Central memory CD4-positive, alpha-beta T cell (primary cell): ENCODE results near the gene SETBP1.
A peak's percentile ranks its signal among the peaks of the same experiment; 100 is the strongest.

Experiments used
- DNase-seq: peaks from one replicate; pipeline ENCODE4 v3.0.0; 2022
- total RNA-seq, 3 experiments: gene quantifications; one replicate each; lab custom pipeline; 2026; lab: John Stamatoyannopoulos, UW

The SETBP1 gene
- 0 to 1.3 (median 0.16) reads per million in 3 experiments for total RNA-seq

DNA sequence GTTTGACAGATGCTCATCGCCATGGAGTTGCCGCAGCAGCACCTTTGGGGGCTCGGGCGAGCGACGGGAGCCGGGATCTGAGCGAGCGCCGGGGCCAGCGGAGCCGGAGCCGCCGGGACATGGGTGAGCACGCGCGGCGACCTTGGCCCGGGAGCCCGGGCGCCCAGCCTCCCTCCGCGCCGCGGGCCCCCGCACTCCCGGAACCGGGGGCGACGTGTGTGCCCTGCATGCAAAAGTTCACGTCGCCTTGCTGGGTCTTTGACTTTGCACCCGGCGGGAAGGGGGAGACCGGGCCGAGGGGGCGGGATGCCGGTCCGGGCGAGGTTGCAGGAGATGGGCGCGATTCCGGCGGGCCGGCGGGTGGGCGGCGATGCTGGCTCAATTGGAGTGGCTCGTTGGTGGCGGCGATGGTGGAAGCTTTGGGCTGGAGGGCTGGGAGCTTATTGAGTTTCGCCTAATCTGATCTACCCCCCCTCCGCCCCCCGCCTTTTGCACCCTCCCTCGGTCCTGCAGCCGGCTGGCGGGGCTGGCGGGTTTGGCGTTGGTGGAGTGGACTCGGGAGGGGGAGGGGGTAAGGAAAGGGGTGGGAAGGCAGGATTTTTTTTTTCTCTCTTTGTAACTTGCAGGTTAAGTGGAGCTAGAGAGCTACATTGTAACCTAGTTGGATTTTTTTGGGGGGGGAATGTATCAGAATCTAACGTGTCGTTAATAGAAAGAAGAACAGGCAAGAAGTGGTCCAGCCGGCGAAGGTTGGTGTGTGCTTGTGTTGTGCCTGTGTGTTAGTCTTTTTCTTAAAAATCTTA lies at the start of gene SETBP1:
Gene SETBP1 (plus strand): TSS at position 616 of the 803 bp plus-strand sequence. CDS start 20,459 bp downstream, outside the sequence.
- no peak for DNase-seq

DNA sequence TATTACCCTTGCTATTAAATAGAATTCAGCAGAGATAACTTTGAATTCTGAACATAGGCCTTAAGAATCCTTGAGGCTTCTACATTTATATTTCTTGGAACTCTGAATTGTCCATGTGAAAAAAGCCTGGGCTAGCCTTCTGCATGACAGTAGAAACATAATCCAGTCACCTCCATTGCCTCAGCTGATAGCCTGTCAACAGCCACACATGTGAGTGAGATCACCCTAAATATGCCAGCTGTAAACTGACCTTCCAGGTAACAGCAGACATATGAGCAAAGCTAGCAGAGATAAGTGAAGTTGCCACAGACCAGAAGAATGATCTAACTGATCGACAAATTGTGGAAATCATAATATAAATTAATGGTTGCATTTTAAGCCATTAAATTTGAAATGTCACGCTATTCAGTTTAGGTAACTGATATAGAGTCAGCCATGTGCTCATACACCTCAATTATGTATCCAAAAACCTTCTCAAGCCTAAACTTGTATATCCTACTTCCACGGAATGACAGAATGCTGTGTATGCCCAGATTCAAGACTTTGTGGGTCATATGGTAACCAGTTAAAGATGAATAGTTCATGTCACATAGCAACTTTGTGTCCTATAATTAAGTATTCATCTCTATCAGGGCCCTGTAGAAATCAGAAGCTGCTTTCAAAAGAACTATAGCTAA lies 48.1 kb upstream of the SETBP1 start:
- no peak for DNase-seq

DNA sequence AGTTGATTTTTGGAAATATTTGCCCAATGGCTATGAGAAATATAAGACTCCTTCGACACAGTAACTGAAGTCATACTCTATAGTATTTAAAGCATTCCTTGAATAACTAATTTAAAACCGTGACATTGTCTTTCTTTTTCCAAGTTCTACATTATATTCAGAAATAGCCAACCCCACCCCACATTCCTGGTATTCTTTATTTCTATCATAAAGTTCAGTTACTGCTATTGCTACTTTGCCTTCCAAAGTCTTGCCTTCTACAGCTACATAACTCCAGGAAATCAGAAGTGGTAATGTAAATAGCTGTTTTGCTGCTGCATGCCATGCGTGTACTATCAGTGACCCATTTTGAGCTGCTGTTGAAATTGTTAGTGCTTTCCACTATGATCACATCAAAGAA lies 45.1 kb upstream of the SETBP1 start:
- DNase-seq: no peak

DNA sequence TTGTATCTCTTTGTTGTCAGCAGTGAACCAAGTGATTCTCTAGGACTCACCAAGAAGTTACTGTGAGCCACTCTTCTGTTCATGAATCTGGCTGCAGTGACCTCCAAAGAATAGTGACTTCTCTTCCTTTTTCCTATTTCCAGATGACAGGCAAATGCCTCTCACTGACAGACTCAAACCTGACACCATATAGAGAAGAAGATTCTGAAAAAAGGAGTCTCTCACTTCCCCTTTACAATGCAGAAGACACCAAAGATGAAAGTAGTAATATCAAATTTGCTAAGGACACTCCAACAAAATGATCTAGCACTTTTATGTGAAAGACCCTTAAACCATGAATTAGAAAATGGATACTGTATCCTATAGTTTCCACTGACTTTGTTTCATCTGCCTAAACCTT lies 44.4 kb upstream of the SETBP1 start:
- no peak for DNase-seq

DNA sequence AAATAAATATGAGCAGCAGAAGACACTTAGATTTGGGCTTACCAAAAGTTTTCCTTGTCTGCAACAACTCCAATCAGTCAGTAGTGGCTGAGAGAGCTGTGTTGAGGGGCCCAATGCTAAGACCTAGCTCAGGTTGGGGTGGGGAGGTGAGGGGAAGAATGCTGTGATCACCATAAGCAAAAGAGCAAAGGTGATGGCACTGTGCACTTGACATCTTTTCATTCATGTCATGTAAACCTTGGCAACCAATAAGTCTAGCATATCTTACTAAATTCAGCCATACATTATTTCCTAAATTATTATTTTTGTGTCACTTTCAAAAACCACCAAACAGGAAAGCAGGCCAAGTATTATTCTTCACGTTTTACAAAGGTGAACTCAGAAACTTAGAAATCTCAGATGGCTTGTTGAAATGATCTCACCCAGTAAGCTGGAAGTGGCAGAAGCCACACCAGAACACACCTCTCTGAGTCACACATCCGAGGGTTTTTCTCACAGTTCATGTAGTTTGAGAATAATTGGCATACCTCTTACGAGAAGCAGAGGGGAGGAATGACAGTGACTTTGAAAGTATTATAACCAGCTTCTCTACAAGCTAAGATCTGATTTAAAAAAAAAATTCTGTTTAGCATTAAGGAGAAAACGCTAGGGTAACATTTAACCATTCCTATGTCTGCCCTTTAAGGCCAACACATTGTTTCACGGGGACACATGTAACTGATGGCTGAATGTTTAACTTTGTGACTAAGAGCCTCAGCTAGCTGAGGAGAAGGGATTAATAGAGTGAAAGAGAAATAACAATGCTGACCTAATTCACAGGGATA lies 43.3 kb upstream of the SETBP1 start:
- DNase-seq: no peak

DNA sequence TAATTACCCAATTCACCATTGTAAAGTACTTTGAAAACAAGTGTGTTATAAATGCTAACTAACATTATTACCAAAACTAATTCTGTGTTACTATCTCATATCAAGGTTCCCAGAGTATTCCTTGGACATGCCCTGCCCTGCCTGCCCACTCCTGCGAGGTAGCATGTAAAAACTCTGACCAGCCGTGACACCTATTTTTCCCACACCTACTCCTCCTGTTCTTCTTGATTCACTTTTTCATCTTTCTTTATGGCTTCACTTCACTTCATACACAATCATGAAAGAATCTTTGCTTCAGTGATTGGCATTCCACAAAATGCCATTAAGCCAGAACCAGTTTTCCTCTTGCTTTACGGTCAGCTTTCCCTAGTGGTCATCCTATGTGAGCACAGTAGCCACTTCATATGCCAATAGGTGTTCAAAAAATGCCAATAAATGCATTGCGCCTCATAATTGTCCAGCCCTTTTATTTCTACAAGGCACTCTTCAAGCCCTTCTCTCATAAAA lies 42.6 kb upstream of the SETBP1 start:
- DNase-seq: no peak

DNA sequence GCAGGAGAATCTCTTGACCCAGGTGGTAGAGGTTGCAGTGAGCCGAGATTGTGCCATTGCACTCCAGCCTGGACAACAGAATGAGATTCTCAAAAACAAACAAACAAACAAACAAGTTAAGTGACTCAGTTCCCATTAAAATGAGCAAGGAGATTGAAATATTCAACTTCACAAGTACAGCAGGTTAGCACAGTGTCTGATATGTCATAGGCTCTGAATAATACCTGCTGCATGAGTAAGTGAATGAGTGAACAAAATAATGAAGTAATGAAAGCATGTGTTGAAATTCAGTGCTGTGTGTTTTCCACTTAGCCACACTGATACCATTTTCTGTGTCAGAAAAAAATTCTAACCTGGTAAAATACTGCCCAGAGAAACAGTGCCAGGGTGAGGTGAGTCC lies 41.9 kb upstream of the SETBP1 start:
- DNase-seq: no peak

DNA sequence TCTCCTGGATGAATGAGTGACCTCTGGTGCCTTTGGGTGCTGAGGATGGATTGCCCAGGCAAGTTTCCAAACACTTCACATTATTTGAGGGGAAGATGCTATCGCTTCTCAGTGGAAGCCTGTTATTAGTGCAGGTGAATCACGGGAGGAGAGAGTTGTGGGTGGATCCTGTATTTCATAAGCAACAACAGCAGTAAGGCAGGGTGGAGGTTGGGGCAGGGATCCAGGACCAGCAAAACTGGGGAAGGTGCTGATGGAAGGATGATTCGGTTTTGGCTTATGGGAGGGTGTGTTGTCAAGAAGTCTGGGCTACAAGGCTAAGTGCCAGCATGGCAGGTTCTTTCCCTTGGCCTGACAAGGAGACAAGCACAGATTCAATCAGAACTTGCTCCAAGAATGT lies 37.7 kb upstream of the SETBP1 start:
- DNase-seq: no peak

DNA sequence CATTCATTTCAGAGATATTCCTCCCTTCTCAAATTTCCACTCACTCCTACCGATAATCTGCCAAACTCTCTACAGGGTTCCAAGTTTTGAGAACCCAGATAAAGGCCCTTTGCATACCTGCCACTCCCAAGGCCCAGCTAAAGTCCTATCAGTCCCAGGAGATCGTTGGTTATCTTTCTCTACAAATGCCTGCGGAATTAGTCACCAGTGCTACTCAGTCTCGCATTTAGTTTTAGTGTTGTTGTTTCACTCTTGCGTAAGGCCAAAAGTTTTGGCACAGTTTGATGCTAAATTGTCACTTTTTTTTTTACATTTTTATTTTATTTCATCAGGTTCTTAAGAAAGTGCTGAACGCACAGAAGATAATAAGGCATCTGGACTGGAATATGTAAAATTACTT lies 29.2 kb upstream of the SETBP1 start:
- DNase-seq: no peak

DNA sequence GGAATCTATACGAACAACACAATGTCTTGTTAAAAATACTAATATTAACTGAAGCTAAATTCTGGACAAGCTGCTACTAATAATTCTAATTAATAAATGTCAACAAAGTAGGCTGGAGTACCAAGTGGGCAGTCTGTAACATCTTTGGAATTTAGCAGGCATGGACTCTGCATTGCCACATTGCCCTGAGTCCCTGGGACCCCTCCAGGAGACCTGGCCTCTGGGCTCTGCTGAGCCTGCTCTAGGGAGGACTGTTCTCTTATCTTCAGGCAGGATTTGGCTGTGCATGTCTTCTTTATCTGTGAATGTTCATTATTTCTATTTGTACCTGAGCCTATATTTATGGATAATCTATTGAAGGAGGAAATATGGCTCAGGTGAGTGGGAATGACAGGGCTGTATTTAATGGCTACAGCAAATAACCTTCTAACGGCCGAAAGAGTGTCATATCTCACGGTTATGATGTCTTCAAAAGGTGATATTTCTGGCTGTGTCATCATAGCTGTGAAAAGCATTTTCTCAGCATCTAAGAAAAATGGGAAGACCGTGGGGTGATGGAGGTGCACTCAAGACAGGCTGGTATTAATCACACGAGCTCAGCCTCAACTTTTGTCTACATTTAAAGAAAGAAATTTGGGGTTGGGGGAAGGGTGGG lies 28.6 kb upstream of the SETBP1 start:
- DNase-seq: no peak

DNA sequence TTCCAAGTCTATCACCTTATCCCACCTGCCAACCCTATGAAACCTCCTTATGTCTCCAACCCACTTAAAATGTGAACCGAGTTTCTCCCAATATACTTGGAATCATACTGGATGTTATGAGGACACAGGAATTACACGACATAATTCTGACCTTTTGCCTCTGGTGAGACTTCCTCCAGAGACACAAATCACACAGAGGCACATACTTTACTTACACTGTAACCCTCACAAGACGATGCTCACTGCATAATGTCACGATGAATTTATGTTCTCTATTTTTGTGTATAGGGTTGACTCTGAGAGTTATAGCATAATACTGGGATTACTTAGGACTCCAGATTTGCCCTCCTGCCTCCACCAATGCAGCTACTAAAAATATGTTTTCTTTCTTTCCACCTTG lies 28.0 kb upstream of the SETBP1 start:
- DNase-seq: no peak

DNA sequence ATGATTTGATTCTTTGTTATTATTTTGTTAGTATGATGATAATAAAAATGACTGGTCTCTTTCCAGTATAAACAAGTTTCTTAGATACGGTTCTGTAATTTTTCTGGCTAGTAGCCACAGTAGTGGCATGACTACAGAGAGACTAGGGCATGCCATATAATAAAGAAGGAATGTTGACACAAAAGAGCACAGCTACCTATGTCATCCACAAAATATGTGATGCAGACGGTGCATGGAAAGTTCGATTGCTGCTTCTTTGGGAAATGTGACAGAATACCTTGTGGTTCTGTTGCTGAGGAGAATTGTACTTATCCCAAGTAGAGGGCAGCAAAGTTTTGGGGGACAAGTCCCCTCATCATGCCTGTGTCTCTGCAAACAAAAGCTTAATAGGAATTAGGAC lies 26.1 kb upstream of the SETBP1 start:
- no peak for DNase-seq

DNA sequence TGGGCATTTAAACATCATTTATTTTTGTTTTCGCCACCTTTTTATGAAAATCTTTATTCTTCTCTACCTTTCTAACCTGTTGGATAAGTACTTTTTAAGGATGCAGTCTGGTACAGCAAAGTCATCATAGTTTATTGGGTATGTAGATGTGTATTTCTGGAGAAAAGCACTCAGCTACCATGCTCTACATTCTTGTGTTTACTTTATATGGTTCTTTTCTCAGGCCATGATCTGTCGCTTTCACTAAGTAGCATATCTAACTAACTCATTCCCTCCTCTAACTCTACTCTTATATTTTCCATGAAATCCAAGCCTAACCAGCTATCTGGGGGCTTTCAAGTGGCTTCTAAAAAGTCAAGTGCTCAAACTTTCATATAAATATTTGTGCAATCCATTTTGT lies 25.3 kb upstream of the SETBP1 start:
- DNase-seq: no peak

DNA sequence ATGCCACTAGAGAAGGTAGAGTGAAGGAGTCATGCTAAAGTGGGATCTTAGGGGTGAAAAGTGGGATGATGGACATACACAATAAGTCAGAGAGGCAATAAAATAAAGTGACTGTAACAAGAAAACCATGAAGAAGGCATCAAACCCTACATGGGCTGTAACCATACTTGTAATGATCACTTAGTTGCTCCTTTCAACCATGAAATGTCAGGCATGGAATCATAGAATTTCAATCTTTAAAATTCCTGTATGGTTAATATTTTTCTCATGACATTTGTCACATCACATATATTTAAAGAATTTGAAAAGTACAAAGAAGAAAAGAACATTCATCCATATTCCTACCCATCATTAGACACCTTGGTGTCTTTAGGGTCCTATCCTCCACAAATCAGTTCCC lies 20.9 kb upstream of the SETBP1 start:
- DNase-seq: no peak

DNA sequence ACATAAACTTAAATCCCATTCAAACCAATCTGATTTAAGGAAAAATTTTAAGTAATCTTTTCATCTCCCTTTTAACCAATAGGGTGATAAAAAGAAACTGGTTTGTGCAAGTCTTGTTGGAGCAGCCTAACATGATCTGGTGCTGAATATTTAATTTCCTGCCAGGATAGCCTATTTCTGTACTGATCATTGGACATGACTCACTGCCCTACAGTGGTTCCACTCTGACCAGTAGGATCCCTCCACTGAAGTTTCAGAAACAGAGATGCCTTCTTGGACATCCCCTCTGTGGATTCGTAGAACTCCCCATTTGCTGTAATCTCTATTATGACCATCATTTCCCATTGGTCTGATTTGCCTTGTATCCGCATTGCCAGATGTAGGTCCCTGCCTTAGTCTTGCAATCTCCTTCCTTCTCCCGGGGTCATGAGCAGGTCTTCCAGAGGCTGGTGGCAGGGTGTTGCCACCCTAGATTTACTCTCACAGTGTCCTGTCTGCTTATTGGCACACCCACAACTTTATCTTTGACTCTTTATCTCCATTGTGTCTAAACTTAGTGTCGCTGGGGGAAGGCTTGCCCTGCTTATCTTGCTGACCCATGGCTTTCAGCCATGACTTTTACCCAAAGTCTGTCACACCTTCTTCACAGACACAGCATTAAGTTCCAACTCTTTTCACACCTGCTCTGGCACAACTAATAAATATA lies 12.3 kb upstream of the SETBP1 start:
- no peak for DNase-seq

DNA sequence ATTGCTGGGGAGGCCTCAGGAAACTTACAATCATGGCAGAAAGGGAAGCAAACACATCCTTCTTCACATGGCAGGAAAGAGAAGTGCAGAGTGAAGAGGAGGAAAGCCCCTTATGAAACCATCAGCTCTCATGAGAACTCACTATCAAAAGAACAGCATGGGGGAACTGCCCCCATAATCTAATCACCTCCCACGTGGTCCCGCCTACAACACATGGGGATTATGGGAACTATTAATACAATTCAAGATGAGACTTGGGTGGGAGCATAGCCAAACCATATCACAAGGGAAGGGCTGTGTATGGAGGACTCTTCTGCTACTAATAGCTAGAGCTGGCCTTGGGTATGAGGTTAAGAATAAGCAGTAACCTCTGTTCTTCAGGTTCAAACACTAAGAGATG lies 8.8 kb upstream of the SETBP1 start:
- DNase-seq: no peak

DNA sequence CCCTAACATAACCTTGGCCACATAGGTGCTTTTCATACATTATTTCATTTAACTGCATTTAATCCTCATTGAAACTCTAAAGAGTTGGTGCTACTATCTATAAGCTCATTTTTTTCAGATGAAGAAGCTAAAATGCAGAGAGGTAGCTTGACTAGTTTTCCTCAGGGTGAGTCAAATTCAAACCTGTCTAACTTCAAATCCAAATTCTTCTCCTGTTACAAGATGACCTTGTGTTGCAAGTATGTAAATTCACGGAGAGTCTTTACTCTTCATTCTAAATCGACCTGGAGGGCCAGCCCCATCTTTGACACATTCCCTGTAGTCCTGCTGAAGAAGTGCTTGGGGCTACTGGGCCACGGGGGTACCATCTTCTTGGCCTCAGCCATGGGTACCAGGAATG lies 8.2 kb upstream of the SETBP1 start:
- DNase-seq: no peak

DNA sequence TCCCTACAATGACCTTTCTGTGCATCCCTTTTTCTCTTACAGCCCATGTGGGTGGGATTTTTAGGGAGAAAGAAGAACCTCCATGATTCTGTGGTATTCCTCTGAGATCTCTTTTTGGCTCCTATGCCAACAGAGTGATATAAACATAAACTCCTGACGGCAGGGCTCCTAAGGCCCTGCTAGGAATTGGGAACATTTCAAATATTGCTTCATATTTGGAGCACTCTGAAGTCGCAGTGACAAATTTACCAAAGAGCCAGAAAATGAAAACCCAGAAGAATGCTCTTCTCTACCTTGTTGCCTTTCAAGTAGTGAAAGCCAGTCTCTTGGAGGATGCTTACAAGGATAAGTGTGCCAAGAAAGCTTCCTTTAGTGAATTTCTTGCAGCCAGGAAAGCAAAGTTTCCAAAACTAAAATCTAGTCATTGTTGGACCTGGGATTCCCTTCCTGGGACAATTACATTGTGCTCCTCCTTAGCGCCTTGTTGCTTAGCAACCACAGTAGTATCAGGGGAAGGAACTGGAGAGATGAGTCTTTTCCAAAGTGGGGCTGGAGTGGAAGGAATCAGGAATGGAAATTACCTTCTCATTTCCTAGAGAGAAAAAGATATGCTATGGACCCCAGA lies 7.3 kb upstream of the SETBP1 start:
- DNase-seq: no peak

DNA sequence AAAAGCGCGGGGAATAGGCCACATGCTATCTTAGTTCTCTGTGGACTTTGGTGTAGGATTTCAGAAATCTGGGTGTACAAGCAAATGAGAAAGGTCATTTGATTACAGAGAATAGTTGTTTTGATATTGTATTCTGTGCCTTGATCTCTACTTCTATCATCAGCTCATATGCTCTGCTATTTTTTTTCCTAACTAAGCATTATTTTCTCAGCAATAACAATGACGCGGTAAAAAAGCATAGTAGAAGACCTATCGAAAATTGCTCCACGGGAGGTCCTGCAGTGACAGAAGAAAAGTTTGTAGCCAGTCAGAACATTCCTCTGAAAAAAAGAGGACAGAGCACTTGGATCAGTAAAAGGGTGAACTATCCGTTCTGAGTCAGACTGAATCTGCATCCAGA lies 2.8 kb upstream of the SETBP1 start:
- DNase-seq: no peak

DNA sequence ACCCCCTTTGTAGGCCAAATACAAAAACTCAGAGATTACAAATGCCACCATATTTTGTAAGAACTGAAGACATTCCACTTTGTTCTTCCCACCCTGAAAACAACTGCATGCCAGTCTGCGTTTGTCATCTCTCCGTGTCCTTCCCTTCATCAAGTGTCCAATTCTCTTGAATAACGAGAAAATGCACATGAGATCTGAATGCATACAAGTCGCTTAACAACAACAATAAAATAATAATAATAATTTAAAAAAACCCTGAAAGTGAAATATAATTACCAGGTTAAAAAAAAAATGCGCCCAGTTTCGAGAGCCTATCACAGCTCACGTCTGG lies 2.0 kb upstream of the SETBP1 start:
- DNase-seq: no peak

DNA sequence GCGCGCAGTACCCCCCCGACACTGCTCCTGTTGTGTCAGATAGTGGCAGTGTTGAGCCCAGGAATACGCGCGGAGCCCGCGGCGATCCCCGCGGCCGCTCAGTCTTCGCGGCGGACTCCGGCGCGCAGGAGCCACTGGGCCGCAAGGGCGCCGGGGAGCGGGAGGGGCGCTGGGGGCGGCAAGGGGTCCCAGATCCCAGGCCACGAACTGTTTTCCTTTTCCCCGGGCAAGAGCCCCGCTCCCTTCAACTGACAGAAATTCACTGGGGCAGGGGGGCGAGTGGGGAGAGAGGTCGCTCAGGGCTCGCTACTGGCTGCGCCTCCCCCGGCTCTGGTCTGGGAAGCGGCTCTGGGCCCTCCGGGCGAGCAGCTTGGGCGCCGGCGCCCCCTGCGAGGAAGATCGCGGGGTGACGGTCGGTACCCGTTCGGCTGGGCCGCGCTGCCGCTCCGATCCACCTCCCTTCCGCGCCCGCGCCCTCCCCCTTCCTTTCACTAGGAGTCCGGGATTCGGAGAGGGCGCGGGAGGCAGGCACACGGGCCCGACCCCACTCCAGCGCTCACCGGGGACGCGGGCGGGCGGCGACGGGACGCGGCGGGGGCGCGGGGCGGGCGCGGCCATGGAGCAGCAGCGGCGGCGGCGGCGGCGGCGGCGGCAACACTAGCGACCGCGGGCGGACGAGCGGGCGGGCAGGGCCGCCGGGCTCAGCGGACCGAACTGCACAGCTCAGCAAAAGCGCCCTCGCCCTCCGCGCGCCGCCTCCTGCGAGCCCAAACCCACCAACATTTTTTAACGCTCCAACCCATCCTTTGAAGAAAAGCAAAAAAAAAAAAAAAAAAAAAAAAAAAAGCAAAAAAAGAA lies 1.4 kb upstream of the SETBP1 start:
- DNase-seq: peak; percentile 38
